Esophagus squamous epithelium (tissue), 4 donors: ENCODE data around the gene KLHL29.

Experiments used
- CTCF ChIP-seq, 6 experiments: fragments of 450-650 bp in 4 of 6; fragments of 200-600 bp in 2 of 6; sonication (generic) in 2 of 6; IDR thresholded peaks; one replicate each; pipeline ENCODE4 v1.5.1; 2016 to 2019; ENCODE audit warnings: antibody characterized with exemption in 6 of 6, mild to moderate bottlenecking in 4 of 6, moderate library complexity in 4 of 6
- POLR2A ChIP-seq, 4 donors: fragments of 450-650 bp; IDR thresholded peaks; one replicate each; pipeline ENCODE4 v1.6.1; 2017; ENCODE audit warnings: antibody characterized with exemption in 4 of 4, mild to moderate bottlenecking in 4 of 4, moderate library complexity in 3 of 4

- no peak for TF ChIP-seq POLR2A (IDR thresholded peaks at IDR 0.05)
- TF ChIP-seq CTCF (IDR thresholded peaks at IDR 0.05), result no peak
Observed at GRCh38 chr2:23426263-23426905, 41.4 kb downstream of the KLHL29 start.
